Stimulated activated CD8-positive, alpha-beta memory T cell treated with anti-CD3 and anti-CD28 coated beads, Interleukin-15, amount 100 ng/mL, for 48 hours (primary cell): Measurements from ENCODE around the gene CHST11.
"Not testable (repeated sequence)": the region's sequence is repeated elsewhere in the genome, so short reads cannot be mapped to it uniquely, and the experiment has no call there.

Experiments used
- DNase-seq, 2 donors: peaks; one replicate each; pipeline ENCODE4 v3.0.0-alpha.2; 2020; ENCODE audit warnings: low read depth in 2 of 2

CHST11 gene

DNA sequence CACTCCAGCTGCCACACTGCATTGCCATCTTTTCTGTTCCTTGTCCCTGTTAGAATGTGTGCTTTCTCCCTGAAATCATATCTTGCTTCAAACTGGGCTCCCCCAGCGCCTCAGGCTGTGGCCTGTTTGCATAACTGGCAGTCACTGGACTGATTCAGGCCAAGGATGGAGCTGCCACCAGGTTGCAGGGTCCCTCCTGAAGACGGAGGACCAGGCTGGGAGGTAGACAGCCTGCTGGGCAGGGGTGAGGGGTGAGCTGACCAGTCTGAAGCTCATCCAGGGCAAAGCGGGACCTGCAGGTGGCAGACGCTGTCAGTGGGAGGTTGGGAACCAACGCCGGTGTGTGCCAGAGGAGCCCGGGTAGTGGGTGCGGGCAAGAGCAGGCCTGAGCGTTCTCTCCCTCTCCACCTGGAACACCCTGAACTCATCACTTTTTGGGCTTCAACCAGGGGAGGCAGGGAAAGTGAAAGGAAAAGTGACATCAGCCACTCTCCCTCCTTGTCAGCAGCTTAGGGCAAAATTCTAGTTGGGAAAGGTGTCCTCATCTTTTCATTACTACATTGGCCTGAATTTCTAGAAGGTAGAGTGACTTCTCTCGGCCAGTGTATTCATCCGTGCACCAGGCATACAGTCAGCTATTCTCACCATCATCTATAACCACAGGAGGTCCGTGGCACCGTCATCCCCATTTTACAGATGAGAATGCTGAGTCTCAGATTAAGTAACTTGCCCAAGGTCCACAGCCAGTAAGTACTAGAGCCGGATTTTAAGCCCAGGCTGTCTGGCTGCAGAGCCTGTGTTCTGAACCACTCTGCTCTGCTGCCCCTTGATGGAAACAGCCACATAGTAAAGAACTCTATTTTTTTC lies 282.3 kb downstream of the CHST11 start:
- DNase-seq = no peak

DNA sequence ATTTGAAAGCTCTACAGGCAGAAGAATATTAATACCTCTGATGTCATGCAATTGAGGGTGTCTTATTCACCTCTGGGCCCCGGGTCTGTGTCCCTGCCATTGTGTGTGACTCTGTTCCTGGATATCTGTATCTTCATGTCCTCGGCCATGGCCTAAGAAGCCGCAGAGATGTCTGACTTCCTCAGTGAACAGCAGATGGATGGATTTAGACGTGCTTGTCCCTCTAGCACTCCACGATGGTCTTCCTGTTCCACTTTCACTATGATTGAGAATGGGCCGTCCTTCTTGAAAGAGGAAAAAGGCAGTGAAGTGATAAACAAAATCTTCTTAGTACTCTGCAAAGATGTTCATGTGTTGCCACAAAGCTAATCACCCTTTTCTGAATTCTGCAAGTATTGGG lies 283.9 kb downstream of the CHST11 start:
- no peak for DNase-seq

DNA sequence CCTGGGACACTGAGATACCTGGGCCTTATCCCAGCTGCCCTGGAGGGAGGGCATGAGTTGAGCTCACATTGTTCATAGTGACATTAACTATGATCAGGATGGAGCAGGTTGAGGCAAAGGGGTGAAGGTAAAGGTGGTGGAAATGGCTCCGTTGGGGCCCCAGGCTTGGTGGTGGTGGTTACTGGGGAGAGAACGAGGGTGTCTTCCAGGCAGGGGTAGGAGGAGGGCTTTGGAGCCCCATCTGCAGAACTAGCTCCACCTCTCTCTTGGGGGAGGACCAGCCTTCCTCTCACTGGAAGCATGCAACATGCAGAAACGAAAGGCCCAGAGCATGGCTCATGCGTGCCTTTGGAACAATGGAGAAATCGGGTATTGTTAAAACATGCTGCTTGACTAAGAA lies 284.3 kb downstream of the CHST11 start:
- DNase-seq = no peak

DNA sequence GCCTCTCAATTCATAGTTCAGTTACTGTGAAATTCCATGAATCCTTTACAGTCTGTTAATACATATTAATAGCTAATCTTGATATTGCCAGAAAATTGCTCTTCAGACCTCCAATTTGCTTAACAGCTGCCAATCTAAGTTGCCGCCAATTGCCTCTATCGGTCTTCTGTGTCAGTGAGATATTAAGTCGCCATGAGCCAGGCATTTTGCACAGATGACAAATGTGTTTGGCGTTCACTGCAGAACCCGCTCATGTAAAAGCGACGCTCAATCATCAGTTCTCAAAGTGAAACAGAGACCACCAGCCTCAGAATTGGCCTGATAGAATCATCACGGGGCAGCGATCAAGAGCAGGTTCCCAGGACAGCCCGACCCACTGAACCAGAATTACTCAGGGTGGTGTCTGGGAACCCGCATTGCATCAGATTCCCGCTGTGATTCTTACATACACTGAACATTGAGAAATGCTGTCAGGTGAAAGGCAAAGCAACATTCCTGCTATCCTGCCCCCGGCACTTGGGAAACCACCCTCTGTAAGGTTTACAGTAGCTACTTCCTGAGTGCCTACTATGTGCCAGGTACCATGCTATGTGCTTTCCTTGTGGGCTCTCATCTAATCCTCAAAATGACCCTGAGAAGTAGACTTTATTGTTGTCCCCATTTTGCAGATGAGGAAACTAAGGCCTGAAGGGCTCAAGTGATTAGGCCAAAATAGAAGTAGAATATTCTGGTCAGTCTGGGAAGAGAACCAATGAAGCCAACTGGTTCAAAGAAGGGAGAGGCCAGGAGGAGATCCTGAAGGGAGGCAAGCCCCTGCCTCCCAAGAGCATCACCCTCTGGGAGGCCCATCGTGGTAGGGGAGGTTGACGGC lies 285.0 kb downstream of the CHST11 start:
- DNase-seq = no peak

DNA sequence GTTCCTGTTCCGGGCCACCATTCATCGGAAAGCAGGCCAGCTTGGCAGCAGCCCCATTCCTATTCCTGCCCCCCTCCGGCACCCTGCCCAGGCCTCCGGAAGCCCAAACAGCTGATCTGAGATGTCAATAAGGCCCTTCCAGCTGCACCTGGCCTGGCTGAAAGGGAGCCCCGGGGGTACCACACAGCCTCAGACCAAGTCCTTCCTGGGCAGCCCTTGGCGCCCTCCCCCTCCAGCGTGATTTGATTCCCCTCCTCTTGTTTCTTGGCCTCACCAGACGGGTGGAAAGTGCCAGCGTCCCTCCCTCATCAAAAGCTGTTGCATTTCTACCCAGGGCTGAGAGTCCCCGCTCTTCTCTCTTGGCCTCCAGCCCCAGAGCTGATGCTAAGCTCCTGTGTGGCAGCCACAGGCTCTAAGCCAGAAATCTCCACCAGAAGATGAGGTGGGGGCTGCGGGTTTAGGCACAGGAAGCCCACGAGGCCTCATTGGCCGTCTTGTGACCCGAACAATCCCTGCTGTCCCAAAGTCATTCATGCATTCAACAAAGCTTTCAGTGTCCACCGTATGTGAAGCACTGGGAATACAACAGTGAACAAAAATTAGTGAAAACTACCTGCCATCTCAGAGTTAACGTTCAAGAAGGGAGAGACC lies 285.9 kb downstream of the CHST11 start:
- DNase-seq = no peak

DNA sequence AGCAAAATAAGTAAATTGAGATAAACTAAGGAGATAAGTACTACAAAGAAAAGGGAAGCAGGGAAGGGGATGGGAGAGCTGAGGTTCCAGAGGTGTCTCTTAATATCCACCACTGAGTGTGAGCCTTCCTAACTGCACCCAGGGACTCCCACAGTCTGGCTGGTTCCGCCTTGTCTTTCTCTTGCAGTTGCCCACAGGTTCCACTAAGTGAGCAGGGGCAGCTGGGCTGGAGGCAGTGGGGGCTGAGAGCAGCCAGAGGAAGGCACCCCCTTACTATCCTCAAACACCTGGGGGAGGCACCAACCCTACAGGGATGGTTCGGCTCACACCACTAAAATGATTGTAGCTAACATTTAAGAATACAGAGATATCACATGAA lies 286.4 kb downstream of the CHST11 start:
- DNase-seq = no peak

DNA sequence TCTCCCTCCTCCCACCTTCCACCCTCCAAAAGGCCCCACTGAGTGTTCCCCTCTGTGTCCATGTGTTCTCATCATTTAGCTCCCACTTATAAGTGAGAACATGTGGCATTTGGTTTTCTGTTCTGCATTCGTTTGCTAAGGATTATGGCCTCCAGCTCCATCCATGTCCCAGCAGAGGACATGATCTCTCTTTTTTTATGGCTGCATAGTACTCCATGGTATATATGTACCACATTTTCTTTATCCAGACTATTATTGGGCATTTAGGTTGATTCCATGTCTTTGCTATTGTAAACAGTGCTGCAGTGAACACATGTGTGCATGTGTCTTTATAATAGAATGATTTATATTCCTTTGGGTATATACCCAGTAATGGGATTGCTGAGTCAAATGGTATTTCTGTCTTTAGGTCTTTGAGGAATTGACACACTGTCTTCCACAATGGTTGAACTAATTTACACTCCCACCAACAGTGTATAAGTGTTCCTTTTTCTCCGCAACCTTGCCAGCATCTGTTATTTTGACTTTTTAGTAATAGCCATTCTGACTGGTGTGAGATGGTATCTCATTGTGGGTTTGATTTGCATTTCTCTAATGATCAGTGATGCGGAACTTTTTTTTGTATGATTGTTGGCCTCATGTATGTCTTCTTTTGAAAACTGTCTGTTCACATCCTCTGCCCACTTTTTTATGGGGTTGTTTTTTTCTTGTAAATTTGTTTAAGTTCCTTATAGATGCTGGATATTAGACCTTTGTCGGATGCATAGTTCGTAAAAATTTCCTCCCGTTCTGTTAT lies 287.2 kb downstream of the CHST11 start:
- DNase-seq = not testable (repeated sequence)

DNA sequence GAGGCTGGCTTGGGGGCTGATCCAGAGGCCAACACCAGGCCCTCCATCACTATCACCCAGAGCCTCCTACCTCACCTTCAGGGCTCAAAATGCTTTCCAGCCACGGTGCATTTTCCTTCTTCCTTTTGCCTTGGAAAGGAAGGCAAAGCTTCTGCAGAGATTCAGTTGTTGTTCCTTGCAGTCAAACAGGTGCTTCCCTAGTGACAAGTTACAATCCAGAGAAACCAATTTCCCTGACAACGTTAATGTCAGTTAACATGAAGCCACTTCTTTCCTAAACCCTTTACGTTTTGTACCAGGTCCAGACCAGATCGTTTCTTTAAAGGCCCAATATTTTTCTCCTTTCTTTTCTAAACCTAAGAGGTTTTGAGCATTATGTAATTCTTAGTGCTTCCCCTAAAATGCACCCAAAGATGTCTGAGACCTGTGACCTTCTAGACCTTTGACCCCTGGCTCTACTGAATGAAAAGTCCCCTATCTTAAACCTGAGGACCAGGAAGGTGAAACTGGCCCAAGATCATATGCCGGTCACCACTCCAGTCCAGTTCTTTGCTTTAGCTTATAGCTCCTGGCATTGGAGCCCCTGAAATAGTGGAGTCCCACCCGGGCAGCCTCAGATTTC lies 289.8 kb downstream of the CHST11 start:
- DNase-seq = no peak

DNA sequence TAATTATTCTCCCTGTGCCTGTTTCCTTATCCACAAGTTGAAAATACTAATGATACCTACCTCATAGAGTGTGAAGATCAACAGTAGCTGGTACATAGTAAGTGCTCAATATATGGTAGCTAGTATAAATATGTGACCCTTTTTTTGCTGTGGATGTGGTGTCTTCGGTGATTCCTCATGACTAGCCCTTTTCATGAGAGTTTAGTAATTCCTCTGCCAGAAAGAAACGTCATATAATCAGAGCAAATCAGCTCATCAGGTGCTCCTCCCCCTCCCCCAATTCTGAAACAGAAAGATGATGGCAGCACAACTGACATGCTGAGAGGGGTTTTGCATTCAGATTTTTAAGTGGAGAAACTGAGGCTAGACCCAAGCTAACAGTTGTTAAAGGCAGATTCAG lies 290.6 kb downstream of the CHST11 start:
- no peak for DNase-seq

DNA sequence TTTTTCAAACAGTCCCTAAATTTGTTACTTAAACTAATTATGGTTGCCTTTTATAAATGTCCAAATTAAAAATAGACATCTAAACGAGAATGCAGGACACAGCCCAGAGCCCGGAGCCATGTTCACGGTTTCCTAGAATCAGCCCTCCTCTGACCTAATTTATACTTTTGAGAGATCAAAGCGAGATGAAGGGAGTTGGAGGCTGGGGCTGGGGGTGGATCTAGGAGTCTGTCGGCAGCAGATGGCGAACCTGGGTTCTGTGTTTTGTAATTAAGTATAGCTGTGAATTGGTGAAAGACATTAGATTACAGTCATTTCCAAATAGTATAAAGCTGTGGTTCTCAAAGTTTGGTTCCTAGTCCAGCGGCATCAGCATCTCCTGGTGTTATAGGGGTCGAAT lies 291.2 kb downstream of the CHST11 start:
- no peak for DNase-seq

DNA sequence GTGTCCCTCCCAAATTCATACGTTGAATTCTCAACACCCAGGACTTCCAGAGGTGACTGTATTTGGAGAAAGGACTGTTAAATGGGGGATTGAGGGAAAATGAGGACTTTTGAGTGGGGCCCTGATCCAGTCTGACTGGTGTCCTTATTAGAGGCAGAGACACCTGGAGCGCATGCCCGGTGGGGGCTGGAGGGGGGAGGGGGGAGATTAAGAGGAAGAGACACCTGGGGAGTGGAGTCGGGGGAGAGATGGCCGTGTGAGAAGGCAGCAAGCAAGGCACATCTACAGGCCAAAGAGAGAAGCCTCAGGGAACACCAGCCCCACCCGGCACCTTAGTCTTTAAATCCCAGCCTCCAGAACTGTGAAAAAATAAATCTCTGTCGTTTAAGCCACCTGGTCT lies 291.6 kb downstream of the CHST11 start:
- DNase-seq = no peak

DNA sequence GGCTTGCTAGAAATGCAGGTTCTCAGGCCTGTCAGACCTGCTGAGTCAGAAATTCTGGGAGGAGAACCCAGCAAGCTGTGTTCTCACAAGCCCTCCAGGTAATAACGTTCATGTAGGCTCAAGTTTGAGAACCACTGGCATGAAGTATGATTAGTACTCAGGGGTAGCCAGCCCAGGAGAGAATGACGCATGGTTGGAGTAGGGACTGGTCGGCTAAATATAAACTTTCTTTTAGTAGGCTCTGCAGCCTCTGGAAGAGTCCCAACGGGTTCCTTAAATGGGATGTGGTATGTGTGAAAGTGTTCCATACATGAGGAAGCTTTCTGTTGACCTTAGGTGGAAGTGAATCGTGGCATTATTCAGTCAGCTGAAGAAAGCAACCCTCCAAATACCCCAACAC lies 292.0 kb downstream of the CHST11 start:
- DNase-seq = no peak

DNA sequence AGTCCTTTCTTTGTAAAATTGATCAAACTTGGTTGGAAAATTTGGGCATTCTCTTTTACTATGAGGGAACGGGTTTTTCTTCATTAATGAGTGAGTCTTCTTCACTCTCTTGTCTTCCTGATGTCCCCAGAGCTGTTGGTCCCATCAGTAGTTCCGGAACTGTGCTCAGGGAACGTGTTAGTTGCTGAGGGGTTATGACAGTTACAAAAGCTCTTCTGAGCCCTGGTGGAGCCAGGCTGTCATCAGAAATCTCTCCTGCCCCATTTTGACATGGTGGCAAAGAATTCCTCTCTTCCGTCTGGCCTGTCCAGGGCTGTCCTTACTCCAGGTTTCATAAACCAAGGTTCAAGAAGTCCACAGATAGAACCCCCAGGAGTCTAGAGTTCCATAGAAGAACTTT lies 292.8 kb downstream of the CHST11 start:
- no peak for DNase-seq

DNA sequence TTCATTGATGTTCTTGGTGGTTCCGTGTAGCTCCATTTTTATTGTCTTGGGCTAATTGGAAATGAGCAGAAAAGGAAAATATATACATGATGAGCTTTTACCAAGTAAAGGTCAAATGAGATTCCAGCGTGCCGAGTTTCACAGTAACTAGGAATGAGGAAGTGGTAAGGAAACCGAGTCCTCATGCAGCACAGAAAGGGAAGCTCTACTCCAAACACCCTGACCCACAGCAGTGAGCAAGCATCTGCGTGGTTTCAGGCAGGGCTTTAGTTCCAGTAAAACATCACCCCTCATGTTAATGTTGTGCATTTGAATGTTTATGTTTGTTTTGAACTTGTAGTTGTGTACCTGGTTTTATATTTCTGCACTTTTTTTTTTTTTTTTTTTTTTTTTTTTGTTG lies 293.3 kb downstream of the CHST11 start:
- DNase-seq = no peak

DNA sequence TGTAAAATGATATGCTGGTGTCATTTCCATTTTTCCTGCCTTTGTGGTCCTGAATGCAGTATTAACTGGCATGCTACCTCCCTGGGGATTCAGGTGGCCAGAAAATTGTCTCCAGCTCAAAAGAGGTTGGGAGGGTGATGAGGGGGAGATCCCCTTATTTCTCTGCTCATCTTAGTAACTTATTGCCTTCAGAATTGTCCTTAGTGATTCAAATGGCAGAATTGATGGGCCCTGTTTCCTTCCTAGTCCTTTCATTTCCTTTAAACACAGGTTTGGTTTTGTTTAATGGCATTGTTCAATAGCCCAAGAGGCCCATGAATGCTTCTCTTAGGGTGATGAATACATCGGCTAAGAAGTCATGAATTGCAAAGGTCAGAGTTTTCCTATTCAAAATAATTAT lies 294.4 kb downstream of the CHST11 start:
- DNase-seq = no peak

DNA sequence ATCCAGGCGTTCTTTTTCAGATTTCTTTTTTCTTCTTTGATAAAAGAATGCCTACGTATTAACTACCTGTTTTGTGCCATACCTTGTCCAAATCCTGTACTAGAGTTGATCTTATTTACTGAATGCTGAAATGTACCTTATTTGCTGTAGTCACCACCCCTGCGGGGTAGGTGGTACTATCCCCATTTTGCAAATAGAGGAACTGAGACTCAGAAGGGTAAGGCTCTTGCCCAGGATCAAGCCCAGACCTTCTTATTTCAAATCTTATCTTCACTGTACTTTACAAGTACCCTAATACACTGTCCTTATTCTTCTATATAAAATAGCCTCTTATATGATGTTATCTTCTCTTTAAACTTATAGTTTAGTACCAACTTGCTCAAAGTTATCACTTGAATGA lies 294.8 kb downstream of the CHST11 start:
- no peak for DNase-seq

DNA sequence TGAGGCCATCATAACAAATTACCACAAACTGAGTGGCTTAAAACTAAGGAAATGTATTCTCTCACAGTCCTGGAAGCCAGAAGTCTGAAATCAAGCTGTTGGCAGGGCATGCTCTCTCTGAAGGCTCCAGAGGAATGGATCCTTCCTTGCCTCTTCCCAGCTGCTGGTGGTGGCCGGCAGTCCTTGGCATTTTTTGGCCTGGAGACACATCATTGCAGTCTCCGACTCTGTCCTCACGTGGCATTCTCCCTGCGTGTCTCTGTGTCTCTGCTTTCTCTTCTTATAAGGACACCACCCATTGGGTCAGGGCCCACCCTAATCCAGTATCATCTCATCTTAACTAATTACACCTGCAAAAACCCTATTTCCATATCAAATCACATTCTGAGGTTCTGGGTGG lies 295.3 kb downstream of the CHST11 start:
- no peak for DNase-seq

DNA sequence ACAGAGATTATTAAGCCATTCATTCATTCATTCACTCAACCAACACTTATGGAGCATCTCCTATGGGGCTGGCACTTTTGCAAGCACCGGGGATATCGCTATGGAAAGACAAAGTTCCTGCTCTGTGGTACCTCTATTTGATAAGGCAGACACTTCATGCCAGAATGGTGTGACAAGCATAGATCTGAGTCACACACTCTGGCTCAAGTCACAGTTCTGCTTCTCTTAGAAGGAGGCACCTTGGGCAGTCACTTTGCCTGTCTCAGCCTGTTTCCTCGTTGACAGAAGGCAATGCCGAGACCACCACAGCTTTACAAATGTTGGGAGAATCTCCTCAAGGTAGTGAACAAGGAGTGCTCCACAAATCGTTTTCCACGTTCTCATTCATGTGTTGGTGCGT lies 296.1 kb downstream of the CHST11 start:
- DNase-seq = no peak

DNA sequence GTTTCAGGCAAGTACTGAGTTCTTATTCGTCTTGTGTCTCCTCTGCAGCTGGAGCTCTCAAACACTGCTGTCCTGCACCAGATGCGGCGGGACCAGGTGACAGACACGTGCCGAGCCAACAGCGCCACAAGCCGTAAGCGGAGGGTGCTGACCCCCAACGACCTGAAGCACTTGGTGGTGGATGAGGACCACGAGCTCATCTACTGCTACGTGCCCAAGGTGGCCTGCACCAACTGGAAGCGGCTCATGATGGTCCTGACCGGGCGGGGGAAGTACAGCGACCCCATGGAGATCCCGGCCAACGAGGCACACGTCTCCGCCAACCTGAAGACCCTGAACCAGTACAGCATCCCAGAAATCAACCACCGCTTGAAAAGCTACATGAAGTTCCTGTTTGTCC lies 300.2 kb downstream of the CHST11 start:
- DNase-seq = no peak

DNA sequence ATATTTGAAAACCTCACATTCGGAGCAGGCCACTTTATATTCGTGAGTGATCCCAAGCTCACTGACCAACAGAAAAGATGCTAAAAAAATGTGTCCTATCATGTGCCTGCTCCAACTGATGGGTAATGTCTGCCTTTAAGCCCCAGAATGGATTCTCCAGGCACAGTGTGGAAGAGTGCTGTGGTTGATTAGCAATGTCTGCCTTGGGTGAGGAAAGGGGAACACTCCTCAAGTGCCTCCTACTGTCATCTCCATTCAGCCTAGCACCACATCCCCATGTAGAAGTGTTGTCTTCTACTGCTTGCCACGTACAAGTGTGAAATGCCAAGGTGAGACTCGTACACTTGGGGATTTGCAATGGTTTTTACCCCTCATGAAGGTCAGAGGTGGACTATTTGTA lies 302.0 kb downstream of the CHST11 start:
- DNase-seq = no peak

DNA sequence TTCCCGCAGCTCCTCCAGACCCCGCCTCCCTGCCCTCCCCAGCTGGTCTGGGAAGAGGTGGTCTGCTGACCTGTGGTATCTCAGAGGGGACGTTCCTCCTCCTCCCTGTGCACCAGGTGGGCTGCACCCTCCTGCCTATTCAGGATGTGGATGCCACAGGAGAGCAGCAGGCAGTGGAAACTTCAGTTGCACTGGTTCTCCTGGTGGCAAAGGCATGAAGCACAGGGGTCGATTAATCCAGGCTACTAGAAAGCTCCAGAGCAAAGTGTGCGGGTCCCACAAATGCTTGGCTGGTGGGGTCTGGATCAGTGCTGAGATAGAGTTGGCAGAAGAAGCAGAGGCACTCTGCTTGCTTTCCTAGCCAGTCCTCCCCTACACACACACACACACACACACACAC lies 304.3 kb downstream of the CHST11 start:
- DNase-seq = no peak
